ENCODE results near the gene SWI5. TPM values are rescaled to one million over a fixed set of nuclear protein-coding genes. Genes with fewer than 3 reads are reported as not detected.

The SWI5 gene
- total and polyA plus RNA-seq, 9 of the 15 experiments (the other 6 are each of a cell fraction or from before 2014, with no cell fraction given), result 62.8 to 133 (median 95.9) TPM

DNA sequence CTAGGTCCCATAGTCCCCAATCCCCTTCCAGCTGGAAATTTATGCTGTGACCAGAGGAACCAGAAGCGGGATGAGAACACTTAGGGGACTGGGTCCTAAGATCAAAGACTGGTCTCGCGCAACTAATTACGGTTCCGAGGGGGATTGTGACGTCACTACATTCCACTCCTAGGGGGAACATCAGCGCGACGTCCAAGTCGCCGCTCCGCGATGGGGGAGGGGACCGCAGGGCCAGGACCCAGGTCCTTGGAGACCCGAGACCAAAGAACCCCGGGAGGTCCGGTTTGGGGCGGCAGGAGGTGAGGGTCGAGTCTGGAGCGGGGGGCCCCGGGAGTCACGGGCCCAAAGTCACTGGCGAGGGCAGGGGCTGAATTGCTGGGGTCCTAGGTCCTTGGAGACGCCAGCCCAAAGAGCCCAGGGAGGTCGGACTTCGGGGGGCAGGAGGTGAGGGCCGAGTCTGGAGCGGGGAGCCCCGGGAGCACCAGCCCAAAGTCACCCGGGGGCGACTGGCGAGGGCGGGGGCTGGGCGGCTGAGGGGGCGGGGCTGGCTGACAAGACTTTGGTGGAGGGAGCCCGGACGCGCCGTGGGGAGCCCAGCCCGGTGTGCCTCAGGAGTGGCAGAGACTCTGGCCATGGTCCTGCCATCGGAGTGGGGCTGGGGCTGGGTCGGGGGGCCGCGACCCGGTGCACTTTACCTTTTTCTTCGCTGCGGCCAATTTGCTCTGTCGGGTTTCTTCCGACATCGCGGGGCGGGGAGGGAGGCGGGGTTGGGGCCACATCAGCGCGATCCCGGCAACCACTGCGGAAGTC, 673 bp upstream of the SWI5 start, which contains the start of gene GOLGA2 (continued):
- TF ChIP-seq CTBP1 (IDR thresholded peaks at IDR 0.05; ENCODE audit: borderline replicate concordance) (no peak), ETV1 (tag; conservative IDR thresholded peaks at IDR 0.05; ENCODE audit: low read depth) (0 out of 2 replicates have a peak, but pooled peaks have one; percentile 22), JUND (IDR thresholded peaks at IDR 0.05; ENCODE audit: borderline replicate concordance, low read depth, low read length) (peak; percentile 74), JUND (tag; IDR thresholded peaks at IDR 0.05; ENCODE audit: borderline replicate concordance, low read depth, low read length) (peak; percentile 79; the same call in 2 of the 3 replicates), SIN3A (IDR thresholded peaks at IDR 0.05; ENCODE audit: borderline replicate concordance in 2 of 2, control insufficient read depth in 1 of 2, low read depth in 2 of 2, low read length in 2 of 2) (peak in 1 of 2 experiments; percentile 98; a peak in 2 of 4 replicates), NCOA1 (IDR thresholded peaks at IDR 0.05; ENCODE audit: low read depth) (no peak), FUS (optimal IDR thresholded peaks at IDR 0.05; ENCODE audit: low read depth, low read length) (no peak), KLF10 (CRISPR knock-in tag; IDR thresholded peaks at IDR 0.05) (no peak), ZC3H4 (CRISPR knock-in tag; IDR thresholded peaks at IDR 0.05; ENCODE audit: borderline replicate concordance) (no peak)
- TF ChIP-seq, protein P1, sequence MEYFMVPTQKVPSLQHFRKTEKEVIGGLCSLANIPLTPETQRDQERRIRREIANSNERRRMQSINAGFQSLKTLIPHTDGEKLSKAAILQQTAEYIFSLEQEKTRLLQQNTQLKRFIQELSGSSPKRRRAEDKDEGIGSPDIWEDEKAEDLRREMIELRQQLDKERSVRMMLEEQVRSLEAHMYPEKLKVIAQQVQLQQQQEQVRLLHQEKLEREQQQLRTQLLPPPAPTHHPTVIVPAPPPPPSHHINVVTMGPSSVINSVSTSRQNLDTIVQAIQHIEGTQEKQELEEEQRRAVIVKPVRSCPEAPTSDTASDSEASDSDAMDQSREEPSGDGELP (CRISPR knock-in tag; IDR thresholded peaks at IDR 0.05; ENCODE audit: borderline replicate concordance), result no peak
- TF ChIP-seq, protein P2, sequence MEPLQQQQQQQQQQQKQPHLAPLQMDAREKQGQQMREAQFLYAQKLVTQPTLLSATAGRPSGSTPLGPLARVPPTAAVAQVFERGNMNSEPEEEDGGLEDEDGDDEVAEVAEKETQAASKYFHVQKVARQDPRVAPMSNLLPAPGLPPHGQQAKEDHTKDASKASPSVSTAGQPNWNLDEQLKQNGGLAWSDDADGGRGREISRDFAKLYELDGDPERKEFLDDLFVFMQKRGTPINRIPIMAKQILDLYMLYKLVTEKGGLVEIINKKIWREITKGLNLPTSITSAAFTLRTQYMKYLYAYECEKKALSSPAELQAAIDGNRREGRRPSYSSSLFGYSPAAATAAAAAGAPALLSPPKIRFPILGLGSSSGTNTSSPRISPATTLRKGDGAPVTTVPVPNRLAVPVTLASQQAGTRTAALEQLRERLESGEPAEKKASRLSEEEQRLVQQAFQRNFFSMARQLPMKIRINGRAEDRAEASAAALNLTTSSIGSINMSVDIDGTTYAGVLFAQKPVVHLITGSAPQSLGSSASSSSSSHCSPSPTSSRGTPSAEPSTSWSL (CRISPR knock-in tag; IDR thresholded peaks at IDR 0.05; ENCODE audit: borderline replicate concordance), result 0 out of 2 replicates have a peak, but pooled peaks have one; percentile 66
- TF ChIP-seq, protein P3, sequence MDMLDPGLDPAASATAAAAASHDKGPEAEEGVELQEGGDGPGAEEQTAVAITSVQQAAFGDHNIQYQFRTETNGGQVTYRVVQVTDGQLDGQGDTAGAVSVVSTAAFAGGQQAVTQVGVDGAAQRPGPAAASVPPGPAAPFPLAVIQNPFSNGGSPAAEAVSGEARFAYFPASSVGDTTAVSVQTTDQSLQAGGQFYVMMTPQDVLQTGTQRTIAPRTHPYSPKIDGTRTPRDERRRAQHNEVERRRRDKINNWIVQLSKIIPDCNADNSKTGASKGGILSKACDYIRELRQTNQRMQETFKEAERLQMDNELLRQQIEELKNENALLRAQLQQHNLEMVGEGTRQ (CRISPR knock-in tag; IDR thresholded peaks at IDR 0.05), result no peak
- TF ChIP-seq, protein P4, sequence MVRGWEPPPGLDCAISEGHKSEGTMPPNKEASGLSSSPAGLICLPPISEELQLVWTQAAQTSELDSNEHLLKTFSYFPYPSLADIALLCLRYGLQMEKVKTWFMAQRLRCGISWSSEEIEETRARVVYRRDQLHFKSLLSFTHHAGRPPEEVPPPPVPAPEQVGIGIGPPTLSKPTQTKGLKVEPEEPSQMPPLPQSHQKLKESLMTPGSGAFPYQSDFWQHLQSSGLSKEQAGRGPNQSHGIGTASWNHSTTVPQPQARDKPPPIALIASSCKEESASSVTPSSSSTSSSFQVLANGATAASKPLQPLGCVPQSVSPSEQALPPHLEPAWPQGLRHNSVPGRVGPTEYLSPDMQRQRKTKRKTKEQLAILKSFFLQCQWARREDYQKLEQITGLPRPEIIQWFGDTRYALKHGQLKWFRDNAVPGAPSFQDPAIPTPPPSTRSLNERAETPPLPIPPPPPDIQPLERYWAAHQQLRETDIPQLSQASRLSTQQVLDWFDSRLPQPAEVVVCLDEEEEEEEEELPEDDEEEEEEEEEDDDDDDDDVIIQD (CRISPR knock-in tag; IDR thresholded peaks at IDR 0.05), result no peak
